A172 (cell line): ENCODE results near the gene HNF4A. TPM values are rescaled to one million over a fixed set of nuclear protein-coding genes. Genes with fewer than 3 reads are reported as not detected.

Experiments used
- DNase-seq: peaks from one replicate; pipeline ENCODE4 v3.0.0-alpha.2; 2015; ENCODE audit warnings: low spot score
- total RNA-seq: library from RNA; depleted of rRNA; stranded (reverse); fragments of >200 nt; shearing (Covaris generic); gene quantifications from 2 replicates; pipeline ENCODE4 v1.2.3, GENCODE V29; 2014

Gene HNF4A
- total RNA-seq, 1 experiment from 2014 or later = not detected

- no peak for DNase-seq
Measured at GRCh38 chr20:44392088-44392775, 36.7 kb downstream of the HNF4A start.

GRCh38 chr20:44392776-44393607 lies 37.5 kb downstream of the HNF4A start:
- DNase-seq = no peak

GRCh38 chr20:44393608-44394451 lies 38.3 kb downstream of the HNF4A start:
- no peak for DNase-seq

- no peak for DNase-seq
Measured at GRCh38 chr20:44394452-44394701, 38.9 kb downstream of the HNF4A start.

- no peak for DNase-seq
Measured at GRCh38 chr20:44394702-44395460, 39.4 kb downstream of the HNF4A start.

GRCh38 chr20:44395461-44396340 lies 40.2 kb downstream of the HNF4A start:
- no peak for DNase-seq

GRCh38 chr20:44396369-44397130 lies 41.1 kb downstream of the HNF4A start:
- DNase-seq = no peak

- DNase-seq = peak; percentile 34
Measured at GRCh38 chr20:44398335-44398734, 42.8 kb downstream of the HNF4A start.

GRCh38 chr20:44399446-44399845 lies 43.9 kb downstream of the HNF4A start:
- no peak for DNase-seq

GRCh38 chr20:44400671-44400969 lies 45.1 kb downstream of the HNF4A start:
- no peak for DNase-seq

GRCh38 chr20:44400970-44401769 lies 45.7 kb downstream of the HNF4A start:
- DNase-seq = no peak

- no peak for DNase-seq
Measured at GRCh38 chr20:44401770-44402390, 46.4 kb downstream of the HNF4A start.

GRCh38 chr20:44402391-44403193 lies 47.1 kb downstream of the HNF4A start:
- peak; percentile 57 for DNase-seq

GRCh38 chr20:44403194-44404112 lies 48.0 kb downstream of the HNF4A start:
- DNase-seq = no peak

GRCh38 chr20:44404204-44405181 lies 49.0 kb downstream of the HNF4A start:
- DNase-seq = no peak

GRCh38 chr20:44405257-44405656 lies 49.8 kb downstream of the HNF4A start:
- DNase-seq = no peak
